Measurements from ENCODE around the gene HLA-DRB1. TPM values are rescaled to one million over a fixed set of nuclear protein-coding genes. Genes with fewer than 3 reads are reported as not detected.
"Not testable (repeated sequence)": the region's sequence is repeated elsewhere in the genome, so short reads cannot be mapped to it uniquely, and the experiment has no call there.

HLA-DRB1 gene
- total RNA-seq, result 2.6 and 4.0 TPM in 2 replicates

- no peaks in the 10 kb centered on the region for H3K36me3 ChIP-seq (ENCODE audit: control insufficient read depth, insufficient read depth, low read length)
- no peak for TF ChIP-seq CTCF (IDR thresholded peaks at IDR 0.05; ENCODE audit: insufficient read depth, low read length, poor library complexity, severe bottlenecking)
- DNase-seq (ENCODE audit: low read depth), result no peak
- no peak within 1 kb of the TSS for H3K4me3 ChIP-seq (ENCODE audit: low read depth, low read length)
- no peaks in the 10 kb centered on the region for H3K27me3 ChIP-seq (ENCODE audit: control insufficient read depth, insufficient read depth, low read length)
Measured at GRCh38 chr6:32589596-32590449, at the start of gene HLA-DRB1. TSS of gene HLA-DRB1 (minus strand) at chr6:32589848. CDS start at chr6:32589742, 106 bp downstream.

- H3K27me3 ChIP-seq (ENCODE audit: control insufficient read depth, insufficient read depth, low read length), result no peaks in the 10 kb centered on the region
- H3K4me3 ChIP-seq (ENCODE audit: low read depth, low read length), result no peak overlapping the region
- no peak for TF ChIP-seq CTCF (IDR thresholded peaks at IDR 0.05; ENCODE audit: insufficient read depth, low read length, poor library complexity, severe bottlenecking)
- DNase-seq (ENCODE audit: low read depth), result no peak
- H3K36me3 ChIP-seq (ENCODE audit: control insufficient read depth, insufficient read depth, low read length), result no peaks in the 10 kb centered on the region
Measured at GRCh38 chr6:32638532-32639219, 49.0 kb upstream of the HLA-DRB1 start.

- Histone ChIP-seq H3K36me3 (ENCODE audit: control insufficient read depth, insufficient read depth, low read length) (no peaks in the 10 kb centered on the region), H3K4me3 (ENCODE audit: low read depth, low read length) (no peak overlapping the region), H3K27me3 (ENCODE audit: control insufficient read depth, insufficient read depth, low read length) (no peaks in the 10 kb centered on the region)
- DNase-seq (ENCODE audit: low read depth), result no peak
- TF ChIP-seq CTCF (IDR thresholded peaks at IDR 0.05; ENCODE audit: insufficient read depth, low read length, poor library complexity, severe bottlenecking), result no peak
Measured at GRCh38 chr6:32637883-32638282, 48.2 kb upstream of the HLA-DRB1 start.

GRCh38 chr6:32637219-32637880, 47.7 kb upstream of the HLA-DRB1 start, which contains the start of gene HLA-DQA1:
TSS of gene HLA-DQA1 (plus strand) at chr6:32637406. CDS start at chr6:32637459, 53 bp downstream.
- no peak for DNase-seq (ENCODE audit: low read depth)
- H3K4me3 ChIP-seq (ENCODE audit: low read depth, low read length), result no peak within 1 kb of the TSS
- TF ChIP-seq CTCF (IDR thresholded peaks at IDR 0.05; ENCODE audit: insufficient read depth, low read length, poor library complexity, severe bottlenecking), result no peak
- H3K27me3 ChIP-seq (ENCODE audit: control insufficient read depth, insufficient read depth, low read length), result no peaks in the 10 kb centered on the region
- H3K36me3 ChIP-seq (ENCODE audit: control insufficient read depth, insufficient read depth, low read length), result no peaks in the 10 kb centered on the region

GRCh38 chr6:32635526-32636123, 46.0 kb upstream of the HLA-DRB1 start:
- TF ChIP-seq CTCF (IDR thresholded peaks at IDR 0.05; ENCODE audit: insufficient read depth, low read length, poor library complexity, severe bottlenecking), result no peak
- Histone ChIP-seq H3K27me3 (ENCODE audit: control insufficient read depth, insufficient read depth, low read length) (no peaks in the 10 kb centered on the region), H3K4me3 (ENCODE audit: low read depth, low read length) (no peak overlapping the region), H3K36me3 (ENCODE audit: control insufficient read depth, insufficient read depth, low read length) (no peaks in the 10 kb centered on the region)
- DNase-seq (ENCODE audit: low read depth), result no peak

GRCh38 chr6:32629793-32630192, 40.1 kb upstream of the HLA-DRB1 start:
- H3K4me3 ChIP-seq (ENCODE audit: low read depth, low read length); H3K36me3 ChIP-seq (ENCODE audit: control insufficient read depth, insufficient read depth, low read length); DNase-seq (ENCODE audit: low read depth); H3K27me3 ChIP-seq (ENCODE audit: control insufficient read depth, insufficient read depth, low read length): not testable (repeated sequence)

All from kidney epithelial cell (primary cell).